Measurements from ENCODE around the gene ANGEL1. TPM values are rescaled to one million over a fixed set of nuclear protein-coding genes. Genes with fewer than 3 reads are reported as not detected.

The ANGEL1 gene
- total and polyA plus RNA-seq, 2 experiments from 2014 or later = 5.3 to 31.6 TPM

GRCh38 chr14:76829013-76829365 lies 16.3 kb upstream of the ANGEL1 start:
- H3K36me3 Mint-ChIP-seq (ENCODE audit: low read depth) = no peaks in the 10 kb centered on the region
- peak overlapping the region; percentile 96 for H2AFZ ChIP-seq
- ATAC-seq = peak; percentile 48

DNA sequence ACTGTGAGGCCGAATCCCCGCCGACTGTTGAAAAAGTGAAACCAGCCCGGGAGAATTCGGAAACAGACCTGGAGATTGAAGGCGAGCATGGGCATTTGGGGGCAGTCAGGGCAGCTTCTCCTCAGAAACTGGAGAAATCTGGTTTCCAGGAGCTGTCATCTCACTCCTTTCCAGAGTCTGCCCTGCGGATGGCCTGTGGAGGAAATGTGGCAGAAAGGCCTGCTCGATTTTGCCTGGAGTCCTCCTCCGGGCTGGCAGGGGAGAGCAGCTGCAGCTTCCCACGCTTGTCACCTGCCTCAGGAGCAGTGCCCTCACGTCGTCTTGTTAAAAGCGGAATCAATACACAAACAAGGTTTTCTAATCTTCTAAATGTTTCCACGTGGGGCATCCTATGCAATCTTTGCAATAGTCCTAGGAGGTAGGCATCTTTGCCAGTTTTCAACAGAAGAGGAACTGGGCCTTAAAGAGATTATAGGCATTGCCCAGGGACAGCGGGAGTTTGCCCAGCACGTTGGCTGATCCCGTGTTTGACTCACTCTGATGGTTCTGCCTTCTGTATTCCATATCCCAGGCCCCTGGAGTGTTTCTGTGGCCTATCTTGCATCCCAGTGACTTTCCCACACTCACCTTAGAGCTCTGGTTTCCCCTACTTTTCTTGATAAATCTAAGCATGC lies 15.8 kb upstream of the ANGEL1 start:
- no peaks in the 10 kb centered on the region for H3F3A ChIP-seq (replicated peaks; ENCODE audit: low read depth)
- Mint-ChIP-seq H3K9me3 (no peaks in the 10 kb centered on the region), H3K4me3 (no peak overlapping the region), H3K27me3 (ENCODE audit: insufficient read depth, low read depth, poor library complexity) (peaks cover 7% of the 10 kb centered on the region), H3K27ac (no peak overlapping the region), H3K36me3 (ENCODE audit: low read depth) (no peaks in the 10 kb centered on the region), H3K4me1 (peaks cover 26% of the 10 kb centered on the region)
- H3K27me3 ChIP-seq (ENCODE audit: insufficient read depth) = no peaks in the 10 kb centered on the region
- no peak overlapping the region for H3K4me3 ChIP-seq
- no peak overlapping the region for H3K4me2 ChIP-seq
- peaks cover 4% of the 10 kb centered on the region; the same call in 1 of the 2 replicates for H3K9me2 ChIP-seq (ENCODE audit: insufficient read depth)
- H3K36me3 ChIP-seq (ENCODE audit: insufficient read depth) = no peaks in the 10 kb centered on the region
- H3K79me2 ChIP-seq (replicated peaks; ENCODE audit: insufficient read depth) = no peaks in the 10 kb centered on the region
- H3K4me1 ChIP-seq (ENCODE audit: insufficient read depth) = peaks cover 20% of the 10 kb centered on the region
- TF ChIP-seq NANOG (IDR thresholded peaks at IDR 0.05; ENCODE audit: borderline replicate concordance) (no peak), EZH2phosphoT487 (IDR thresholded peaks at IDR 0.05; ENCODE audit: unreplicated experiment) (no peak), ZNF114 (CRISPR knock-in tag; IDR thresholded peaks at IDR 0.05) (no peak), ZNF462 (CRISPR knock-in tag; IDR thresholded peaks at IDR 0.05) (no peak), STAT1 (IDR thresholded peaks at IDR 0.05; ENCODE audit: unreplicated experiment) (no peak), CTCF (conservative IDR thresholded peaks at IDR 0.05; ENCODE audit: low read depth in 2 of 2) (no peak)
- DNase-seq (ENCODE audit: low spot score) (no peak), ATAC-seq (peak; percentile 61)
- H2AFZ ChIP-seq = peak overlapping the region; percentile 96
- no peaks in the 10 kb centered on the region for H4K20me1 ChIP-seq (replicated peaks; ENCODE audit: insufficient read depth)
- H3K27ac ChIP-seq (ENCODE audit: low read depth) = no peak overlapping the region

More at GRCh38 chr14:76829013-76829365, 16.3 kb upstream of the ANGEL1 start:
- Histone ChIP-seq H3K9me2 (ENCODE audit: insufficient read depth) (peaks cover 4% of the 10 kb centered on the region; the same call in 1 of the 2 replicates), H3K36me3 (ENCODE audit: insufficient read depth) (no peaks in the 10 kb centered on the region), H3K79me2 (replicated peaks; ENCODE audit: insufficient read depth) (no peaks in the 10 kb centered on the region), H3F3A (replicated peaks; ENCODE audit: low read depth) (no peaks in the 10 kb centered on the region), H4K20me1 (replicated peaks; ENCODE audit: insufficient read depth) (no peaks in the 10 kb centered on the region), H3K4me1 (ENCODE audit: insufficient read depth) (peaks cover 20% of the 10 kb centered on the region), H3K4me3 (no peak overlapping the region), H3K27me3 (ENCODE audit: insufficient read depth) (no peaks in the 10 kb centered on the region), H3K4me2 (no peak overlapping the region), H3K27ac (ENCODE audit: low read depth) (no peak overlapping the region)
- H3K4me3 Mint-ChIP-seq = no peak overlapping the region
- H3K9me3 Mint-ChIP-seq = no peaks in the 10 kb centered on the region
- no peak for DNase-seq (ENCODE audit: low spot score)
- H3K27ac Mint-ChIP-seq = no peak overlapping the region
- H3K4me1 Mint-ChIP-seq = peaks cover 26% of the 10 kb centered on the region
- TF ChIP-seq EZH2 (IDR thresholded peaks at IDR 0.05; ENCODE audit: low read depth, unreplicated experiment) (no peak), JUNB (IDR thresholded peaks at IDR 0.05; ENCODE audit: unreplicated experiment) (no peak)
- H3K27me3 Mint-ChIP-seq (ENCODE audit: insufficient read depth, low read depth, poor library complexity) = peaks cover 7% of the 10 kb centered on the region
